HG03159 (cell line): ENCODE results near the gene RGP1.
A peak's percentile ranks its signal among the peaks of the same experiment; 100 is the strongest.

Experiments used
- ATAC-seq: cut with Tn5 transposase; IDR thresholded peaks from one replicate; pipeline ENCODE4 v1.9.1; 2021; ENCODE audit warnings: mild to moderate bottlenecking, moderate library complexity; ENCODE audit not compliant: unreplicated experiment

The RGP1 gene

GRCh38 chr9:35748858-35749514 lies at the start of gene RGP1, which contains the start of gene GBA2:
Gene RGP1 (plus strand): TSS chr9:35749287. CDS start chr9:35749756, 469 bp downstream.
Gene GBA2 (minus strand): TSS chr9:35749228. CDS start chr9:35748704, 524 bp downstream.
- ATAC-seq, result peak; percentile 73

GRCh38 chr9:35700031-35700430 lies 49.1 kb upstream of the RGP1 start:
- ATAC-seq, result no peak

- no peak for ATAC-seq
Observed at GRCh38 chr9:35700942-35701341, 48.1 kb upstream of the RGP1 start.

GRCh38 chr9:35702696-35703095 lies 46.4 kb upstream of the RGP1 start:
- no peak for ATAC-seq

- ATAC-seq, result no peak
Observed at GRCh38 chr9:35703906-35704672, 45.0 kb upstream of the RGP1 start.

GRCh38 chr9:35705372-35705771 lies 43.7 kb upstream of the RGP1 start:
- ATAC-seq, result no peak

- ATAC-seq, result no peak
Observed at GRCh38 chr9:35705836-35706430, 43.2 kb upstream of the RGP1 start.

GRCh38 chr9:35706951-35707350 lies 42.1 kb upstream of the RGP1 start:
- ATAC-seq, result no peak

- ATAC-seq, result no peak
Observed at GRCh38 chr9:35708146-35708545, 40.9 kb upstream of the RGP1 start.

- ATAC-seq, result no peak
Observed at GRCh38 chr9:35710818-35711500, 38.1 kb upstream of the RGP1 start.

- no peak for ATAC-seq
Observed at GRCh38 chr9:35711501-35712428, 37.3 kb upstream of the RGP1 start.

- no peak for ATAC-seq
Observed at GRCh38 chr9:35712762-35713400, 36.2 kb upstream of the RGP1 start.

- ATAC-seq, result no peak
Observed at GRCh38 chr9:35713578-35713977, 35.5 kb upstream of the RGP1 start.

- no peak for ATAC-seq
Observed at GRCh38 chr9:35714123-35714522, 35.0 kb upstream of the RGP1 start.

- ATAC-seq, result no peak
Observed at GRCh38 chr9:35714579-35715252, 34.4 kb upstream of the RGP1 start.

- ATAC-seq, result no peak
Observed at GRCh38 chr9:35716230-35716629, 32.9 kb upstream of the RGP1 start.

GRCh38 chr9:35717132-35717870 lies 31.8 kb upstream of the RGP1 start:
- ATAC-seq, result no peak

- ATAC-seq, result no peak
Observed at GRCh38 chr9:35718721-35719511, 30.2 kb upstream of the RGP1 start.
